Measurements from ENCODE around the gene ZIC2. TPM values are rescaled to one million over a fixed set of nuclear protein-coding genes. Genes with fewer than 3 reads are reported as not detected.
"Not testable (repeated sequence)": the region's sequence is repeated elsewhere in the genome, so short reads cannot be mapped to it uniquely, and the experiment has no call there.

The ZIC2 gene
- polyA plus RNA-seq, 4 donors: 0.06 to 0.53 (median 0.31) TPM

- peak in 1 of 4 donors; percentile 62 for DNase-seq (ENCODE audit: low read depth in 4 of 4, low spot score in 2 of 4)
Measured at GRCh38 chr13:99995589-99996380, 14.2 kb downstream of the ZIC2 start.

GRCh38 chr13:99996381-99996973 lies 14.9 kb downstream of the ZIC2 start:
- no peak for DNase-seq (ENCODE audit: low read depth in 4 of 4, low spot score in 2 of 4)

- DNase-seq (ENCODE audit: low read depth in 4 of 4, low spot score in 2 of 4): no peak
Measured at GRCh38 chr13:99997702-99998214, 16.2 kb downstream of the ZIC2 start.

GRCh38 chr13:99998261-99998660 lies 16.7 kb downstream of the ZIC2 start:
- no peak for DNase-seq (ENCODE audit: low read depth in 4 of 4, low spot score in 2 of 4)

- DNase-seq (ENCODE audit: low read depth in 4 of 4, low spot score in 2 of 4): no peak
Measured at GRCh38 chr13:100014621-100015020, 33.0 kb downstream of the ZIC2 start.

- no peak for DNase-seq (ENCODE audit: low read depth in 4 of 4, low spot score in 2 of 4)
Measured at GRCh38 chr13:100019780-100020356, 38.3 kb downstream of the ZIC2 start.

- no peak for DNase-seq (ENCODE audit: low read depth in 4 of 4, low spot score in 2 of 4)
Measured at GRCh38 chr13:100022798-100023197, 41.2 kb downstream of the ZIC2 start.

- no peak for DNase-seq (ENCODE audit: low read depth in 4 of 4, low spot score in 2 of 4)
Measured at GRCh38 chr13:100024023-100024422, 42.4 kb downstream of the ZIC2 start.

- DNase-seq (ENCODE audit: low read depth in 4 of 4, low spot score in 2 of 4): no peak
Measured at GRCh38 chr13:100029933-100030332, 48.3 kb downstream of the ZIC2 start.

- not testable (repeated sequence) for DNase-seq (ENCODE audit: low read depth in 4 of 4, low spot score in 2 of 4)
Measured at GRCh38 chr13:100032642-100033041, 51.1 kb downstream of the ZIC2 start.

- DNase-seq (ENCODE audit: low read depth in 4 of 4, low spot score in 2 of 4): no peak
Measured at GRCh38 chr13:100035936-100036335, 54.4 kb downstream of the ZIC2 start.

Other genes with a start within 250 kb of the ZIC2 start
- under 1 TPM in 3 of 4 donors, not detected in 1; 0.05 to 0.25 (median 0.13) TPM for gene ZIC5, start 10.0 kb upstream of the ZIC2 start, polyA plus RNA-seq (ENCODE audit: insufficient read length in 4 of 4)
- 10 to 100 TPM; 45.1 to 66.6 (median 54.9) TPM for gene PCCA, start 107.3 kb downstream of the ZIC2 start, polyA plus RNA-seq (ENCODE audit: insufficient read length in 4 of 4)

All from left renal cortex interstitium (tissue), 4 donors.